ENCODE results near the gene GATB. TPM values are rescaled to one million over a fixed set of nuclear protein-coding genes. Genes with fewer than 3 reads are reported as not detected.

The GATB gene
- total and polyA plus RNA-seq, 2 of the 4 experiments (the other 2 are of a cell fraction) = 18.7 to 20.3 TPM

GRCh38 chr4:151627491-151627890 is 133.3 kb downstream of the GATB start:
- no peak overlapping the region for H2BK120ac ChIP-seq (ENCODE audit: low read depth, low read length)
- no peaks in the 10 kb centered on the region for H4K20me1 ChIP-seq (ENCODE audit: insufficient read depth, low read length)
- no peaks in the 10 kb centered on the region for H3K9me1 ChIP-seq (ENCODE audit: insufficient read depth, low read length)
- intact Hi-C loops (cut with micrococcal nuclease) (no loop called here), dilution Hi-C loops (cut with HindIII; ENCODE audit: low sequenced_read_pairs, unreplicated experiment) (no loop called here), in situ Hi-C loops (cut with MboI; ENCODE audit: low sequenced_read_pairs) (no loop called here)
- no peak overlapping the region for H2BK5ac ChIP-seq (ENCODE audit: low read depth, low read length, poor library complexity, severe bottlenecking)
- no CpG with 5 or more reads among the region's 1 CpG for WGBS, 2 experiments (ENCODE audit: extremely low coverage in 2 of 2, insufficient read length in 1 of 2)
- H4K91ac ChIP-seq (ENCODE audit: insufficient read depth, low read depth, low read length) = no peak overlapping the region
- no peaks in the 10 kb centered on the region for H3K4me1 ChIP-seq (ENCODE audit: control insufficient read depth, insufficient read depth, low read length)
- H3K27ac ChIP-seq (ENCODE audit: insufficient read depth, low read length) = no peak overlapping the region
- H3K4ac ChIP-seq (ENCODE audit: low read depth, low read length) = no peak overlapping the region
- H3K36me3 ChIP-seq (ENCODE audit: control insufficient read depth, insufficient read depth, low read length) = no peaks in the 10 kb centered on the region
- CTCF ChIA-PET = no interaction called here
- ATAC-seq (ENCODE audit: low read depth) (no peak), DNase-seq (peak; percentile 15)
- no peak overlapping the region for H3K4me2 ChIP-seq (ENCODE audit: low read depth, low read length)
- H3K56ac ChIP-seq (ENCODE audit: extremely low read depth, insufficient read depth, low read length) = no peak overlapping the region
- H3K9ac ChIP-seq (ENCODE audit: low read depth, low read length) = no peak overlapping the region
- H4K5ac ChIP-seq (ENCODE audit: low read depth, low read length) = no peak overlapping the region
- no peak overlapping the region for H3K4me3 ChIP-seq (ENCODE audit: insufficient read depth, low read depth, low read length)
- no peak overlapping the region for H2AK9ac ChIP-seq (replicated peaks; ENCODE audit: low read depth, low read length, poor library complexity)
- no TSS peak for BruUV-seq (replicated peaks)
- H2AK5ac ChIP-seq (ENCODE audit: low read depth, low read length) = no peak overlapping the region
- TF ChIP-seq SMC3 (IDR thresholded peaks at IDR 0.05; ENCODE audit: low read depth, low read length) (no peak), USF2 (IDR thresholded peaks at IDR 0.05; ENCODE audit: low read depth, low read length) (no peak), CTCF (conservative IDR thresholded peaks at IDR 0.05; ENCODE audit: low read depth, low read length) (no peak), MAZ (IDR thresholded peaks at IDR 0.05; ENCODE audit: borderline replicate concordance, low read depth, low read length) (no peak), MXI1 (IDR thresholded peaks at IDR 0.05; ENCODE audit: borderline replicate concordance, low read depth, low read length) (no peak), RCOR1 (IDR thresholded peaks at IDR 0.05; ENCODE audit: insufficient replicate concordance, low read length) (no peak), POLR2A (IDR thresholded peaks at IDR 0.05; ENCODE audit: low read depth, low read length) (no peak), NFE2L2 (IDR thresholded peaks at IDR 0.05; ENCODE audit: low read depth, low read length) (no peak)
- no peak overlapping the region for H2AFZ ChIP-seq (replicated peaks; ENCODE audit: low read length, poor library complexity)
- no peak overlapping the region for H3K23ac ChIP-seq (ENCODE audit: low read depth, low read length)
- no peak overlapping the region for H2BK20ac ChIP-seq (ENCODE audit: low read depth, low read length)
- POLR2A ChIA-PET (ENCODE audit: unreplicated experiment) = no interaction called here
- H3K79me1 ChIP-seq (ENCODE audit: low read depth in 1 of 2, low read length in 2 of 2) = no peaks in the 10 kb centered on the region
- no peak overlapping the region for H3K14ac ChIP-seq (replicated peaks; ENCODE audit: low read depth, low read length)
- H2BK15ac ChIP-seq (ENCODE audit: low read depth, low read length) = no peak overlapping the region
- no peak overlapping the region for H3K18ac ChIP-seq (ENCODE audit: low read depth, low read length)
- no peak overlapping the region for H4K8ac ChIP-seq (ENCODE audit: low read depth in 2 of 2, low read length in 2 of 2)
- H3K9me3 ChIP-seq (ENCODE audit: control insufficient read depth, insufficient read depth, low read length) = no peaks in the 10 kb centered on the region
- H3K27me3 ChIP-seq (ENCODE audit: control insufficient read depth, insufficient read depth, low read length) = peaks cover 17% of the 10 kb centered on the region

All from IMR-90 (cell line).